ENCODE data around the gene KLHL25. TPM values are rescaled to one million over a fixed set of nuclear protein-coding genes. Genes with fewer than 3 reads are reported as not detected.

The KLHL25 gene
- total RNA-seq, 1 experiment from 2014 or later, result 17.9 TPM

- DNase-seq (ENCODE audit: low spot score), result no peak
Measured at GRCh38 chr15:85778107-85778776, 16.5 kb downstream of the KLHL25 start.

GRCh38 chr15:85777250-85778106 lies 17.2 kb downstream of the KLHL25 start:
- no peak for DNase-seq (ENCODE audit: low spot score)

- DNase-seq (ENCODE audit: low spot score), result no peak
Measured at GRCh38 chr15:85773970-85774369, 20.8 kb downstream of the KLHL25 start.

- DNase-seq (ENCODE audit: low spot score), result no peak
Measured at GRCh38 chr15:85773249-85773648, 21.5 kb downstream of the KLHL25 start.

- DNase-seq (ENCODE audit: low spot score), result no peak
Measured at GRCh38 chr15:85772668-85773067, 22.1 kb downstream of the KLHL25 start.

- no peak for DNase-seq (ENCODE audit: low spot score)
Measured at GRCh38 chr15:85771781-85772445, 22.8 kb downstream of the KLHL25 start.

GRCh38 chr15:85771271-85771670 lies 23.5 kb downstream of the KLHL25 start:
- no peak for DNase-seq (ENCODE audit: low spot score)

- DNase-seq (ENCODE audit: low spot score), result no peak
Measured at GRCh38 chr15:85770096-85771041, 24.4 kb downstream of the KLHL25 start.

- no peak for DNase-seq (ENCODE audit: low spot score)
Measured at GRCh38 chr15:85769182-85769900, 25.4 kb downstream of the KLHL25 start.

GRCh38 chr15:85768595-85769168 lies 26.0 kb downstream of the KLHL25 start:
- DNase-seq (ENCODE audit: low spot score), result no peak

GRCh38 chr15:85767785-85768529 lies 26.8 kb downstream of the KLHL25 start:
- no peak for DNase-seq (ENCODE audit: low spot score)

- no peak for DNase-seq (ENCODE audit: low spot score)
Measured at GRCh38 chr15:85766001-85766831, 28.5 kb downstream of the KLHL25 start.

GRCh38 chr15:85764649-85765277 lies 30.0 kb downstream of the KLHL25 start:
- DNase-seq (ENCODE audit: low spot score), result no peak

GRCh38 chr15:85763673-85764633 lies 30.8 kb downstream of the KLHL25 start:
- no peak for DNase-seq (ENCODE audit: low spot score)

GRCh38 chr15:85763157-85763556 lies 31.6 kb downstream of the KLHL25 start:
- DNase-seq (ENCODE audit: low spot score), result no peak

- DNase-seq (ENCODE audit: low spot score), result no peak
Measured at GRCh38 chr15:85762756-85763127, 32.0 kb downstream of the KLHL25 start.

Measured in HT-29 (cell line).